ENCODE results near the gene ATG101. TPM values are rescaled to one million over a fixed set of nuclear protein-coding genes. Genes with fewer than 3 reads are reported as not detected.

Gene ATG101
- total and polyA plus RNA-seq, 2 donors, result 36.7 to 43.3 TPM

DNA sequence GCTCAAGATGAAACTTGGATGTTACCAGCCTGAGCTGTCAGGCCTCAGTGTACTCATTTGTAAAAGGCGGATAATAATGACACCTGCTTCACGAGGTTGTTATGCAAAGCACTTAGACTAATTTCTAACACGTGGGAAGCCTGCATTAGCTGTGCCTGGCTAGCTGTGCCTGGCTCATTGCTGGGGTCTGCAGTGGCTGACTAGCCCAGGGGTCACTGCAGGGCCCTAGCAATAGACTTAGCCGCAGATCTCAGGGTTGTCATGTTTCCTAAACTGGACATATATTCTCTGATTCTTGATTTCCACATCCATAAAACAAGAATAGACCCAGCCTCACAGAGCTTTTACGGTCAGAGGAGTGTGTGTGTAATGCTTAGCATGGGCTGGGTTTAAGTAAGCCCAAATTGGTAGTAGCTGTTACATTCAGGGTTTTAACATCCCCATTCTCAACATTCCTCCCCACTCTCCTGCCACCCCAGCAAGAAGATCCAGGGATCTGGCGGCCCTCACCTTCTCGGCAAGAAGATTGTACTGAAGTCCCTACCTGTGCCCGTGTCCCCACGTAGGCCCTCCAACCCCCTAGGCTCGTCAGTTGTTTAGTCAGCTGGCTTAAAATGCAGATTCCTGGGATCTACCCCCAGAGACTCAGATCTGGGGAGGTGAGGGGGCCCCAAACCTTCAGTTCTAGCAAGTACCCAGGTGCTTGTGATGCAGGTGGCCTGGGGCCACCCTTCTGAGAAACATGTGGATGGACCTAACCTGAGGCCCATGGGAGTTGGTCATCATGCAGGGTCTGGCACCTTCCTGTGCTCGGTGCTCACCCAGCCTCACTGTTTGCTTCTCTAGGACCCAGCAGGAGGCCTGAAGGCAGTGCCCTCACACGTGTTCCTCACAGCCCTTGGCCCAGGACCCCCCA is 9.9 kb upstream of the ATG101 start:
- Histone ChIP-seq H3K9me3 (ENCODE audit: control insufficient read depth in 2 of 2, insufficient read depth in 1 of 2, low read length in 1 of 2) (no peaks in the 10 kb centered on the region), H3K36me3 (ENCODE audit: control insufficient read depth in 2 of 2, insufficient read depth in 2 of 2, low read length in 1 of 2) (peaks cover 8 to 31% of the 10 kb centered on the region in 2 donors), H3K27ac (ENCODE audit: low read depth in 1 of 2, low read length in 1 of 2) (no peak overlapping the region), H3K27me3 (ENCODE audit: control insufficient read depth in 2 of 2, insufficient read depth in 1 of 2, low read length in 1 of 2) (peaks cover 0 to 10% of the 10 kb centered on the region in 2 donors), H3K4me3 (ENCODE audit: low read length in 2 of 2) (no peak overlapping the region), H3K4me1 (ENCODE audit: control insufficient read depth in 2 of 2, insufficient read depth in 2 of 2, low read length in 2 of 2) (no peaks in the 10 kb centered on the region)
- 89% methylated on average over 12 of the region's 12 CpGs for WGBS
- DNase-seq (ENCODE audit: low read depth in 6 of 9, low spot score in 9 of 9), result no peak

DNA sequence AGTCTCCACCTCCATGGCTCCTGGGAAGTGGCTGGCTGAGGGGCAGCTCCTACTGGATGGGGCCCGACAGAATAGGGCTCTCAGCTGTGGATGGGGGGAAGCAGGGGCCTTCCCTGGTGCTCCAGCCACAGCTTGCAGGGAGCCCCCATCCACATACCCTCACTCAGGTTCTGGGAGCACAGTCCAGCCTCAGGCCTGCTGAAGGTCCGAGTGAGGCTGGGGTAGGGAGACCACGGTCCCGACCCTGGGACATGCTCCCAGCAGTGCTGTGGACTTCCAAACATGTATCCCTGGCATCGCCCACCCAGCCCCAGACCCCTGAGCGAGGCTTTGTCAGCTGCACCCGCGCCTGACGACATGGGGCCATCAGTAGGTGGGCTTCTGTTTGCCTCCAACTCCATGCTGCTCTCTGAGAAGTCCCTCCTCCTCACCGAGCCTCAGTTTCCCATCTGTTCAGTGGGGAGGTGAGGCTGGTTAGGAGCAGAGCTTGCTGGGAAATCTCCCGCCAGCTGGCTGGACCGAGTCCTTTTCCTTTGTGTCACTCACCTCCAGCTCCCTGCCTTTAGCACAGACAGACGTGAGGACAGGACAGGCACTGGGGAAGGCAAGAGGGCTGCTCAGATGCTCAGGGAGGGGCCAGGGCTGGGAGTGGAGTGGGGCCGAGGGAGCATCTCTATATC is 9.1 kb upstream of the ATG101 start:
- no peak overlapping the region for H3K27ac ChIP-seq (ENCODE audit: low read depth in 1 of 2, low read length in 1 of 2)
- no peak for DNase-seq (ENCODE audit: low read depth in 6 of 9, low spot score in 9 of 9)
- H3K4me3 ChIP-seq (ENCODE audit: low read length in 2 of 2), result no peak overlapping the region
- peaks cover 0 to 16% of the 10 kb centered on the region in 2 donors for H3K27me3 ChIP-seq (ENCODE audit: control insufficient read depth in 2 of 2, insufficient read depth in 1 of 2, low read length in 1 of 2)
- H3K9me3 ChIP-seq (ENCODE audit: control insufficient read depth in 2 of 2, insufficient read depth in 1 of 2, low read length in 1 of 2), result no peaks in the 10 kb centered on the region
- 93% methylated on average over 14 of the region's 14 CpGs for WGBS
- H3K36me3 ChIP-seq (ENCODE audit: control insufficient read depth in 2 of 2, insufficient read depth in 2 of 2, low read length in 1 of 2), result peaks cover 4 to 26% of the 10 kb centered on the region in 2 donors
- H3K4me1 ChIP-seq (ENCODE audit: control insufficient read depth in 2 of 2, insufficient read depth in 2 of 2, low read length in 2 of 2), result no peaks in the 10 kb centered on the region

DNA sequence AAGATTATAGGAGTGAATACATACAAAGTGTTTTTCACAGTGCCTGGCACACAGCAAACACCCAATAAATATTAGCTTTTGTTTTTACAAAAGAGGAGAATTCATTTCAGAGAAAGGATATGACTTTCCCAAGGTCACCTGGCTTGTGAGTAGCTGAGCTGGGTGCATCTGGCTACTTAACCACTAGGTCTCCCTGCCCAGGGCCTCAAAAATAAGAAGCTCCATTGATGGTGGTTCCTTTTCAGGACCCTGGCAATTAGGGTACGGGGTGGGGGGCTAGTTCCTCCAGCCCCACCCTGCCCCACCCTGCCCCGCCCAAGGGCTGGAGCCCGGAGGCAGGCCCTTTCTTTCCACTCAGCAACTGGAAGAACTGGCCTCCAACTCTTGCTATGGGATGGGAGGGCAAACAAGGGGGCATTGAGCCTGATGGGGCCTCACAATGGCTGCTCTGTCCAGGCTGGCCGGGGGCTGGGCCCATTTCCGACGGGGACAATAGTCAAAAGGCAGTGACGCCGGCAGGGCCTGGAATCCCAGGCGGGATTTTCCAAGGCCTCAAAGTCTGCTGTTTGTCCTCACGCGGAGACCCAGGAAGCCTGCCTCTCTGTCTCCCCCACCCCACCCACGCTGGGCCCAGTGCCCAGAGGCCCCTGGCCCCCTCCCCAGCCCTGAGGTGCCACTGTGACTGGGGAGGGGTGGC is 8.2 kb upstream of the ATG101 start:
- DNase-seq (ENCODE audit: low read depth in 6 of 9, low spot score in 9 of 9), result no peak
- H3K27me3 ChIP-seq (ENCODE audit: control insufficient read depth in 2 of 2, insufficient read depth in 1 of 2, low read length in 1 of 2), result peaks cover 0 to 19% of the 10 kb centered on the region in 2 donors
- H3K36me3 ChIP-seq (ENCODE audit: control insufficient read depth in 2 of 2, insufficient read depth in 2 of 2, low read length in 1 of 2), result peaks cover 4 to 19% of the 10 kb centered on the region in 2 donors
- H3K4me3 ChIP-seq (ENCODE audit: low read length in 2 of 2), result no peak overlapping the region
- H3K4me1 ChIP-seq (ENCODE audit: control insufficient read depth in 2 of 2, insufficient read depth in 2 of 2, low read length in 2 of 2), result no peaks in the 10 kb centered on the region
- 96% methylated on average over 12 of the region's 12 CpGs for WGBS
- H3K9me3 ChIP-seq (ENCODE audit: control insufficient read depth in 2 of 2, insufficient read depth in 1 of 2, low read length in 1 of 2), result no peaks in the 10 kb centered on the region
- H3K27ac ChIP-seq (ENCODE audit: low read depth in 1 of 2, low read length in 1 of 2), result no peak overlapping the region

DNA sequence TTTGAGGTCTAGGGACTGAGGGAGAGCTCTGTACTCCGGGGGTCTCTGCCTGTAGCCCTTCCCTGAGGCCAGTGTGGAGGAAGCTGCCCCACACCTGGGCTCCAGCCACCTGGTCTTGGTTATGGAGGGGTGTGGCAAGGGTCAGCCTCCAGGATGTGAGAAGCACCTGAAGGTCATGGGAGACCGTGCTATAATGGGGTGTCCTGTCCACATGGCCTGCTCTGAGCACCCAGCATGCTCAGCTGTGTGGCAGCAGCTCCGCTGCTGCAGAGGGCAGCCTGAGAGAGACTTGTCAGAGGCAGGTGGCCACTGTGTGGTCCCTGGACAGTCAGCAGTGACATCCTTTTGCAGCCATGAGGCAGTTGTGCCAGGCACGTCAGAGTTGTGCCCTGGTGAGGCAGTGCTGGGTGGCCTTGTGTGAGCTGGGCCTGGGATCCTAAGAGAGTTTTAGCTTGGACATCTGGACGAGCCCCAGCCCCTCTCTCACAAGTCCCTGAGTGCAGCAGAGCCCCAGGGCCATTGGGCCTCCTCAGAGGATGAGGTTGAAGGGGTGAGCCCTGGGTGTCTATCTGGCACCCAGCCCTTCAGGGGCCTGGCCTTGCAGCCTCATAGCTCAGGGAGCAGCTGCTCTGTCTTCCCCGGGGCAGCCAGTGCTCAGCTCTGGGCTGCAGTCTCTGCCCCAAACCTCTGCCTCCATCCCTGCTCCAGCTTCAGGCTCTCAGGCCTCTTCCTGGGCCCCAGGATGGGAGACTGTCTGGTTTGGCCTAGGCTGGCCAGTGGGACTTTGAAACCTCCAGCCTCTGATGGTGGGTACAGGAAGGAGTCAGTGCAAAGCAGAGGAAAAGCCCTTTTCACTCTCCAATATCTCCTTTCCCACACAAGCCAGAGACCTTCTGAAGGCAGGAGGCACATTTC is 7.4 kb upstream of the ATG101 start:
- Histone ChIP-seq H3K36me3 (ENCODE audit: control insufficient read depth in 2 of 2, insufficient read depth in 2 of 2, low read length in 1 of 2) (peaks cover 4 to 12% of the 10 kb centered on the region in 2 donors), H3K27me3 (ENCODE audit: control insufficient read depth in 2 of 2, insufficient read depth in 1 of 2, low read length in 1 of 2) (peaks cover 0 to 23% of the 10 kb centered on the region in 2 donors), H3K4me3 (ENCODE audit: low read length in 2 of 2) (no peak overlapping the region), H3K9me3 (ENCODE audit: control insufficient read depth in 2 of 2, insufficient read depth in 1 of 2, low read length in 1 of 2) (no peaks in the 10 kb centered on the region), H3K27ac (ENCODE audit: low read depth in 1 of 2, low read length in 1 of 2) (no peak overlapping the region), H3K4me1 (ENCODE audit: control insufficient read depth in 2 of 2, insufficient read depth in 2 of 2, low read length in 2 of 2) (no peaks in the 10 kb centered on the region)
- no peak for DNase-seq (ENCODE audit: low read depth in 6 of 9, low spot score in 9 of 9)
- WGBS, result 94% methylated on average over 6 of the region's 6 CpGs

DNA sequence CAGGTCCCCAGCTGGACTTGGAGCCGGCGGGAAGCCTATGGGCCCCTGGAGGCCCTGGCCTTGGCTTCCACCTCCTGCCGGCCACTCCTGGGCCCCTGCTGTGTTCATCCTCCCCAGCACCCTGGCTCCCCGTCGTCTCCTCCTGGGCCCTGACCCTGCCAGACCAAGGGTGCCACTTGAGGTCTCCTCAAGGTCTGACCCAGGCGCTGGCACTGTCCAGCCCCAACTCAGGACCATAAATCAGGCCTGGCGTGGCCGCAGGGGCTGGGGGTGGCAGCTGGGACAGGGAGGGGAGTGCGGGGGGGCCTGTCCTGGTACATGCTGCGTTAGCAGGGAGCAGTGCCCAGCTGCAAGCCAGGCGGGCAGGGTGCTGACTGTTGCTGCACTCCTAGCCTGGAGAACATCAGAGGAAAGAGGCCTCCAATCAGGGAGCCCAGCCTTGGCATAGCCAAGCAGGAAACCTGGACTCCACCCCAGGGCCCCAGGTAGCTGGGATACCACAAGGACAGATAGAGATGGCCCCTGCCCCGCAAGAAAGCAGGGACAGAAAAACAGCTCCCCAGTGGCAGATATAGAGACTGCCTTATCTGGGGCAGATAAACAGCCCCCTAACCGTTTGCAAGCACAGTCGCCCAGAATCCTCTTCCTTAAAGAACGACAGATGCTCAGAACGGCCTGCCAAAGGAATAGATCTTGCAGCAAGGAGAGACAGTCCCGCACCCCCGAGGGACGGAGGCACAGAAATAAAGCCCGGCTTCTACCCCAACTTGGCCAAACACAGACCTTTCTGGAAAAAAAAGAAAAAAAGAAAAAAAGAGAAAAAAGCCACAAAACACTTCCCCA is 6.5 kb upstream of the ATG101 start:
- Histone ChIP-seq H3K9me3 (ENCODE audit: control insufficient read depth in 2 of 2, insufficient read depth in 1 of 2, low read length in 1 of 2) (no peaks in the 10 kb centered on the region), H3K27me3 (ENCODE audit: control insufficient read depth in 2 of 2, insufficient read depth in 1 of 2, low read length in 1 of 2) (peaks cover 0 to 23% of the 10 kb centered on the region in 2 donors), H3K4me1 (ENCODE audit: control insufficient read depth in 2 of 2, insufficient read depth in 2 of 2, low read length in 2 of 2) (no peaks in the 10 kb centered on the region), H3K27ac (ENCODE audit: low read depth in 1 of 2, low read length in 1 of 2) (no peak overlapping the region), H3K36me3 (ENCODE audit: control insufficient read depth in 2 of 2, insufficient read depth in 2 of 2, low read length in 1 of 2) (peaks cover under 1 to 6% of the 10 kb centered on the region in 2 donors), H3K4me3 (ENCODE audit: low read length in 2 of 2) (no peak overlapping the region)
- DNase-seq (ENCODE audit: low read depth in 6 of 9, low spot score in 9 of 9), result no peak
- 94% methylated on average over 20 of the region's 20 CpGs for WGBS

DNA sequence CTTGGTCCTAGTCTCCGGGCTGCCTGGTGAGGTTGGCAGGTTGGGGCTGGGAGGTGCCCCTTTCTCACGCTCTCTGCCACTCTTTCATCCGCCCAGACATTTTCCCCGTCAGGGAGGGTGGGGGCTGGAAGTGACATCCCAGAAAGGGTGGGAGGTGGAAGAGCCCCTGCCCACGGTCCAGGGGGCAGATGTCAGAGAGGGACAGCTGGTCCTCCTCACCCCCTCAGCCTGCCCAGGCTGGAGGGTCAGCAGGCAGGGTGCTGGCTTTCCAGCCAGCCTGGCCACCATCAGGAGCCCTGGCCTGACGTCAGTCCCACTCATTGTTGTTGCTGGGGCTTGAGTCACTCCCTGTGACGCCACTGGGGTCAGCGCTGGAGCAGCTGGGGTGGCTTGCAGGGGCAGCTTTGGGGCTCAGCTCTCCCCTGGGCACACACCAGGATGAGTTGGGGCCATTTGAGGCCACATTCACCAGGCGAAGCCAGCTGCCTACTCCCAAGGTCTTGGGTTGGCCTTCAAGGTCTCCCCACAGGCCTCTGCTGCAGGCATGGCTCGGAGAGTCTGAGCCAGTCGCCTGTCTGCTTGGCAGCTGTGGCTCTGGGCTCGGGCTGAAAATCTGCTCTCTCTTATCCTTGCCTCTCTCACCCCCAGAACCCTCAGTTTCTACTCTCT is 5.7 kb upstream of the ATG101 start:
- Histone ChIP-seq H3K9me3 (ENCODE audit: control insufficient read depth in 2 of 2, insufficient read depth in 1 of 2, low read length in 1 of 2) (no peaks in the 10 kb centered on the region), H3K4me1 (ENCODE audit: control insufficient read depth in 2 of 2, insufficient read depth in 2 of 2, low read length in 2 of 2) (peaks cover 0 to 3% of the 10 kb centered on the region in 2 donors), H3K36me3 (ENCODE audit: control insufficient read depth in 2 of 2, insufficient read depth in 2 of 2, low read length in 1 of 2) (peaks cover 0 to under 1% of the 10 kb centered on the region in 2 donors), H3K27ac (ENCODE audit: low read depth in 1 of 2, low read length in 1 of 2) (no peak overlapping the region), H3K4me3 (ENCODE audit: low read length in 2 of 2) (no peak overlapping the region), H3K27me3 (ENCODE audit: control insufficient read depth in 2 of 2, insufficient read depth in 1 of 2, low read length in 1 of 2) (peaks cover 0 to 23% of the 10 kb centered on the region in 2 donors)
- no peak for DNase-seq (ENCODE audit: low read depth in 6 of 9, low spot score in 9 of 9)
- 92% methylated on average over 12 of the region's 12 CpGs for WGBS

DNA sequence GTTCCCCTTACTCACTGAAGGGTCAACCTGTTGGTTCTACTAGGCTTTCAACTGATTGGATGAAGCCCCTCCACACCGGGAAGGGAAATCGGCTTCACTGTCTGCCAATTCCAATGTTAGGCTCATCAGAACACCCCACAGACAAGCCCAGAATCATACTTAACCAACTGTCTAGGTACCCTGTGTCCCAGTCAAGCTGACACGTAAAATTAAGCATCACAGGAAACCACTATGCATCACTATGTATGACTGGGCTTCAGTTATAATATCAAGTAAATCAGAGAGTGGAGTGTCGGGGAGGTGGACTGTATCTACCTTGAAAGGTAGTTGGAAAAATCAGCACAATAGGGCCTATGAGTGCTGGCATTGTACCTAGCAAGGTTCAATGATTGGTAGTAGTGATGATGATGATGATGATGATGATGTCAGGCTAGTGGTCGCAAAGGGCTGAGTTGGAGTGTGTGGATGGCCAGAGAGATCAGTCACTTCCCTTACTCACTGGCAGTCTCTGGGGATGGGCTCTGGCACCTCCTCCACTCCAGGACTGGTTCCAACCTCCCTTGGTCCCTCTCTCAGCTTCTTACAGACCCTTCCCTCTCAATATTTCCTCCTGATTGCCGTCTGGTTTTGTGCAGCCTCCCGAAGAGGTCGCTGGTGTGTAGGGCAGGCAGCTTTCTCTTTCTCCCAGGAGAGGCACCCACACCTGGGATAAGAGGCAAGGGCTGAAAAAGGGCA is 3.3 kb upstream of the ATG101 start:
- Histone ChIP-seq H3K36me3 (ENCODE audit: control insufficient read depth in 2 of 2, insufficient read depth in 2 of 2, low read length in 1 of 2) (peaks cover 0 to 2% of the 10 kb centered on the region in 2 donors), H3K4me3 (ENCODE audit: low read length in 2 of 2) (no peak overlapping the region), H3K27me3 (ENCODE audit: control insufficient read depth in 2 of 2, insufficient read depth in 1 of 2, low read length in 1 of 2) (peaks cover 0 to 23% of the 10 kb centered on the region in 2 donors), H3K9me3 (ENCODE audit: control insufficient read depth in 2 of 2, insufficient read depth in 1 of 2, low read length in 1 of 2) (no peaks in the 10 kb centered on the region), H3K4me1 (ENCODE audit: control insufficient read depth in 2 of 2, insufficient read depth in 2 of 2, low read length in 2 of 2) (peaks cover 9 to 20% of the 10 kb centered on the region in 2 donors), H3K27ac (ENCODE audit: low read depth in 1 of 2, low read length in 1 of 2) (no peak overlapping the region)
- DNase-seq (ENCODE audit: low read depth in 6 of 9, low spot score in 9 of 9), result no peak
- 73% methylated on average over 8 of the region's 8 CpGs for WGBS
